Prostate gland (tissue), 2 donors: ENCODE results near the gene CTNND2. TPM values are rescaled to one million over a fixed set of nuclear protein-coding genes. Genes with fewer than 3 reads are reported as not detected.
"Not testable (repeated sequence)": the region's sequence is repeated elsewhere in the genome, so short reads cannot be mapped to it uniquely, and the experiment has no call there.

Source experiments
- DNase-seq: peaks from one replicate; pipeline ENCODE4 v3.0.0-alpha.2; 2019; ENCODE audit warnings: low spot score
- H3K27ac ChIP-seq, 2 donors: fragments of 200-600 bp; sonication (generic); 2 replicates each; pipeline ENCODE4 v1.5.1; 2017 to 2019
- H3K27me3 ChIP-seq: fragments of 200-600 bp; sonication (generic); replicated peaks from 2 replicates; pipeline ENCODE4 v1.5.1; 2019; ENCODE audit not compliant: insufficient read depth
- H3K36me3 ChIP-seq, 2 donors: fragments of 200-600 bp; sonication (generic); 1 replicate in 1 of 2; 2 replicates in 1 of 2; pipeline versions ENCODE4 v1.5.1 to v1.8.1; 2017 to 2019
- H3K4me1 ChIP-seq: fragments of 200-600 bp; sonication (generic); replicated peaks from 2 replicates; pipeline ENCODE4 v1.5.1; 2019
- H3K4me3 ChIP-seq, 2 donors: fragments of 200-600 bp; sonication (generic); 2 replicates each; pipeline ENCODE4 v1.5.1; 2017 to 2019
- H3K9me3 ChIP-seq: fragments of 200-600 bp; sonication (generic); 2 replicates; pipeline ENCODE4 v1.5.1; 2017
- CTCF ChIP-seq, 4 experiments: fragments of 200-600 bp in 2 of 4; fragments of 450-650 bp in 2 of 4; sonication (generic) in 2 of 4; IDR thresholded peaks; 1 replicate in 3 of 4; 2 replicates in 1 of 4; pipeline ENCODE4 v1.5.1; 2016 to 2019; ENCODE audit warnings: antibody characterized with exemption in 4 of 4, mild to moderate bottlenecking in 2 of 4, moderate library complexity in 2 of 4
- POLR2A ChIP-seq: fragments of 450-650 bp; IDR thresholded peaks from one replicate; pipeline ENCODE4 v1.6.1; 2016; ENCODE audit warnings: antibody characterized with exemption, mild to moderate bottlenecking
- POLR2AphosphoS5 ChIP-seq: sonication (generic); formaldehyde crosslinking; IDR thresholded peaks from one replicate; pipeline ENCODE4 v1.6.1; 2017; ENCODE audit warnings: antibody characterized with exemption
- WGBS: methylation state at CpG from one replicate; pipeline ENCODE4 v1.1.5; 2018; 5-methylcytosine and 5-hydroxymethylcytosine counted together
- intact Hi-C: fragments of 100-400 bp; cut with DNase I; formaldehyde crosslinking; loops from one replicate; pipeline ENCODE4 v1.14.2; 2022
- total RNA-seq, 2 donors: library from RNA; depleted of rRNA; stranded (reverse); fragments of >200 nt; gene quantifications; one replicate each; pipeline ENCODE4 v1.1.0, GENCODE V29; 2016

The CTNND2 gene
- total RNA-seq, 2 donors from 2014 or later = 5.5 to 11.2 TPM

- 72% methylated on average over 4 of the region's 4 CpGs for WGBS
- DNase-seq = no peak
- intact Hi-C loops = no loop called here
- Histone ChIP-seq H3K9me3 (no peaks in the 10 kb centered on the region), H3K4me1 (no peaks in the 10 kb centered on the region), H3K4me3 (no peak overlapping the region), H3K36me3 (no peaks in the 10 kb centered on the region), H3K27ac (no peak overlapping the region), H3K27me3 (no peaks in the 10 kb centered on the region)
- TF ChIP-seq POLR2A (no peak), POLR2AphosphoS5 (no peak), CTCF (IDR thresholded peaks at IDR 0.05) (no peak)
Observed at GRCh38 chr5:11013793-11014192, 890.5 kb downstream of the CTNND2 start.

- intact Hi-C loops = no loop called here
- 86% methylated on average over 7 of the region's 7 CpGs for WGBS
- Histone ChIP-seq H3K4me3 (no peak overlapping the region), H3K27me3 (no peaks in the 10 kb centered on the region), H3K27ac (no peak overlapping the region), H3K9me3 (no peaks in the 10 kb centered on the region), H3K36me3 (no peaks in the 10 kb centered on the region), H3K4me1 (no peaks in the 10 kb centered on the region)
- DNase-seq = no peak
- no peak for TF ChIP-seq CTCF (IDR thresholded peaks at IDR 0.05)
- TF ChIP-seq POLR2A = no peak
- TF ChIP-seq POLR2AphosphoS5 = no peak
Observed at GRCh38 chr5:11012295-11012694, 892.0 kb downstream of the CTNND2 start.

- Histone ChIP-seq H3K36me3 (no peaks in the 10 kb centered on the region), H3K27me3 (no peaks in the 10 kb centered on the region), H3K9me3 (no peaks in the 10 kb centered on the region), H3K4me1 (no peaks in the 10 kb centered on the region), H3K27ac (no peak overlapping the region), H3K4me3 (no peak overlapping the region)
- no peak for DNase-seq
- intact Hi-C loops = no loop called here
- no peak for TF ChIP-seq CTCF (IDR thresholded peaks at IDR 0.05)
- TF ChIP-seq POLR2A = no peak
- no peak for TF ChIP-seq POLR2AphosphoS5
- 75% methylated on average over 7 of the region's 7 CpGs for WGBS
Observed at GRCh38 chr5:11010429-11011210, 893.6 kb downstream of the CTNND2 start.

- Histone ChIP-seq H3K9me3 (no peaks in the 10 kb centered on the region), H3K27ac (no peak overlapping the region), H3K27me3 (no peaks in the 10 kb centered on the region), H3K4me1 (no peaks in the 10 kb centered on the region), H3K36me3 (no peaks in the 10 kb centered on the region), H3K4me3 (no peak overlapping the region)
- TF ChIP-seq POLR2AphosphoS5 = no peak
- no peak for TF ChIP-seq POLR2A
- no peak for DNase-seq
- WGBS = 69% methylated on average over 3 of the region's 3 CpGs
- intact Hi-C loops = no loop called here
Observed at GRCh38 chr5:11009576-11009975, 894.7 kb downstream of the CTNND2 start.

- H3K4me3 ChIP-seq = no peak overlapping the region
- intact Hi-C loops = no loop called here
- H3K36me3 ChIP-seq = no peaks in the 10 kb centered on the region
- H3K27ac ChIP-seq = no peak overlapping the region
- no peaks in the 10 kb centered on the region for H3K4me1 ChIP-seq
- no peaks in the 10 kb centered on the region for H3K9me3 ChIP-seq
- no peaks in the 10 kb centered on the region for H3K27me3 ChIP-seq
- no peak for DNase-seq
- TF ChIP-seq POLR2A (no peak), CTCF (IDR thresholded peaks at IDR 0.05) (no peak), POLR2AphosphoS5 (no peak)
- WGBS = 88% methylated on average over 18 of the region's 18 CpGs
Observed at GRCh38 chr5:11007269-11007870, 896.9 kb downstream of the CTNND2 start.

GRCh38 chr5:11004523-11004922, 899.7 kb downstream of the CTNND2 start:
- H3K9me3 ChIP-seq, intact Hi-C loops, H3K36me3 ChIP-seq, H3K27ac ChIP-seq, H3K27me3 ChIP-seq, H3K4me3 ChIP-seq, DNase-seq, H3K4me1 ChIP-seq: not testable (repeated sequence)
- 80% methylated on average over 4 of the region's 4 CpGs for WGBS
